ENCODE data around the gene FIG4.
"Not testable (repeated sequence)": the region's sequence is repeated elsewhere in the genome, so short reads cannot be mapped to it uniquely, and the experiment has no call there.

The FIG4 gene

DNA sequence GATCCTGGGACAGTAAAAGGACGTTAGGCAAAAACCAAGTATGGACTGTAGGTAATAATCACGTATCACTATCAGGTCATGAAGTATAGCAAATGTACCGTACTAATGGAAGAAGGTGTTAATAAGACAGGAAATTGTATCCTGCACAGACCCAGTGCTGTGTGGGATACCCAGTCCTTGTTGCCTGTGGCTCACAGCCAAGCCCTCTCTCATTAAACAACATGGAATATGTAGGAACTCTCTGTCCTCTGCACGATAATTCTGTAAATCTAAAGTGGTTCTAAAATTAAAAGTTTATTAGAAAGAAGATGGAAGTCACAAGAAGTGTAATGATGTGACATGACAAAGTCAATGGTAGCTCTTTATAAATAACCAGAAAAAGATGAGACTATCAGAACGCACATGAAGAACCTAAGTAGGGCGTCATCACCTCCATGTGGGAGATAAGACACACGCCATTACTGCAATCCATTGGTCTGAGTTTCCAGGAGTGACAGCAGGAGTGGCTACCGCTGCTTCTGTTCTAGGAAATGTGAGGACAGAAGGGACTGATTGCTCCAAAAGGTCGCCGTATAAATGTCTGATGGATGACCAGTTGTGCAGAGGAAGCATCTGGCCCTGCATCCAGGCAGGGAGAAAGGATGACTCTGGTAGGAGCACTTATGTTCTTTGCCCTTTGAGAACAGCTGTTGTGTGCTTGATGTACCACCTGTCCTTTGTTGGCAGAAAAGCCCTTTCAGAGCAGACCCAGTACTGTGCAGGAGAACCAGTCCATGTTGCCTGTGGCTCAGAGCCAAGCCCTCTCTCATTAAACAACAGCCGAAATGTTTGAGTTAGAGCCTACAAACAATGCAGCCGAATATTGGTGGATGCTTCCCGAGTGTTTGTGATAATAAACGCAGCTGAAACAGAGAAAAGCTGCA lies 125.6 kb downstream of the FIG4 start:
- WGBS, 2 experiments (ENCODE audit: insufficient coverage in 2 of 2) = 94 to 98% methylated on average over 12 to 13 of the region's 14 CpGs
- Histone ChIP-seq H3K9me3 (ENCODE audit: control insufficient read depth, low read length) (no peaks in the 10 kb centered on the region), H3K4me3 (ENCODE audit: extremely low read depth, insufficient read depth, low read length, poor library complexity, severe bottlenecking) (no peak overlapping the region), H3K36me3 (ENCODE audit: control insufficient read depth, insufficient read depth, low read length) (no peaks in the 10 kb centered on the region), H3K4me1 (ENCODE audit: control insufficient read depth, insufficient read depth, low read length, poor library complexity, severe bottlenecking) (no peaks in the 10 kb centered on the region), H3K27ac (ENCODE audit: low read depth, low read length, severe bottlenecking) (no peak overlapping the region)

DNA sequence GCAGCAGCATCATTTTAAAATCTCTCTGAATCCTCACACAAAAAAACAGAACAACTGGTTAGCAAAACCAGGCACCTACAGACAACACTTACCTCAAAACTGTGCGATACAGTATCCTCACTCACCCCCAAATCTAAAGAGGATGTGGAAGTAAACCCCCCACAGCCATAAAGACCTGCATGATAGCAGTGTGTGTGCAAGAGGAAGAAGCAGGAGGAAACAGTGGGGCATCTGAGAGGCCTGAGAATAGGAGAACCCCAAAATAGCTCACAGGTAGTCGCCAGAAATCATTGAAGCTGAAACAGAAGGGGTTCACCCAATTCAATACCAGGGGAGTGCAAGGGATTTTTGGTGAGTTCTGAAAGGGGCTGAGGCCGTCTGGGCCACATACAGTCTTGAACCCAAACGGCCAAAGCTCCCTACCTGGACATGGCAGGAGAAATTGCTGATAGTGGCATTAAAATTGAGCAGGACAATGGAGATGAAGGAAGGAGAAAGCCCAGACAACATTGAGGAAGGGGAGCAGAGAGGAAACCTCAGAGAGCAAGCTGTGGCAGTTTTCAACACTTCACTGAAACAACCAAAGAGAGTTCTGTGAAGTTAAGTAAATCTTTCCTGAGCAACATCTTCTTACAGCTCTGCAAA lies 129.7 kb downstream of the FIG4 start:
- 92 to 95% methylated on average over 3 of the region's 4 CpGs for WGBS, 2 experiments (ENCODE audit: insufficient coverage in 2 of 2)
- Histone ChIP-seq H3K36me3 (ENCODE audit: control insufficient read depth, insufficient read depth, low read length) (no peaks in the 10 kb centered on the region), H3K27ac (ENCODE audit: low read depth, low read length, severe bottlenecking) (no peak overlapping the region)

DNA sequence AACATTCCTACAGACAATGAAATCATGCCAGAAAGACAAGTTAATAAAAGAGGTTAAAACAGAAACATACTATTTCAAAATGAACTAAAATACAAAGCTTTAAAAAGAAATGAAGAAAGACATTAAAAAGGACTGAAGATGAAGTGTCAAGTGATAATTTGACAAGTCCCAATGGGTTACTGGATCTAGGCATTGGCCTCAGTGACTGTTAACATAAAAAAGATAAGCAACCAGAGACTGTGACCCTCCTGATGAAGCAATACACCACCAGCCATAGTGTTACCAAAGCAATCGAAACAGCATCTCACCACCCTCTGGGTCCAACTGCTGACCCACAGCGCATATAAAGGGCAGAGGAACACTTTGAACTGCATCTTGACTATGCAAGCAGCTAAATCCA lies 130.3 kb downstream of the FIG4 start:
- H3K4me1 ChIP-seq (ENCODE audit: control insufficient read depth, insufficient read depth, low read length, poor library complexity, severe bottlenecking) = peaks cover 7% of the 10 kb centered on the region
- H3K36me3 ChIP-seq (ENCODE audit: control insufficient read depth, insufficient read depth, low read length) = no peaks in the 10 kb centered on the region
- no peak overlapping the region for H3K27ac ChIP-seq (ENCODE audit: low read depth, low read length, severe bottlenecking)
- H3K4me3 ChIP-seq (ENCODE audit: extremely low read depth, insufficient read depth, low read length, poor library complexity, severe bottlenecking) = no peak overlapping the region
- WGBS, 2 experiments (ENCODE audit: insufficient coverage in 2 of 2) = 80 to 100% methylated on average over 2 of the region's 2 CpGs
- H3K9me3 ChIP-seq (ENCODE audit: control insufficient read depth, low read length) = no peaks in the 10 kb centered on the region

More for the DNA sequence above, 129.7 kb downstream of the FIG4 start:
- Histone ChIP-seq H3K4me1 (ENCODE audit: control insufficient read depth, insufficient read depth, low read length, poor library complexity, severe bottlenecking) (peaks cover 7% of the 10 kb centered on the region), H3K4me3 (ENCODE audit: extremely low read depth, insufficient read depth, low read length, poor library complexity, severe bottlenecking) (no peak overlapping the region), H3K9me3 (ENCODE audit: control insufficient read depth, low read length) (no peaks in the 10 kb centered on the region)

DNA sequence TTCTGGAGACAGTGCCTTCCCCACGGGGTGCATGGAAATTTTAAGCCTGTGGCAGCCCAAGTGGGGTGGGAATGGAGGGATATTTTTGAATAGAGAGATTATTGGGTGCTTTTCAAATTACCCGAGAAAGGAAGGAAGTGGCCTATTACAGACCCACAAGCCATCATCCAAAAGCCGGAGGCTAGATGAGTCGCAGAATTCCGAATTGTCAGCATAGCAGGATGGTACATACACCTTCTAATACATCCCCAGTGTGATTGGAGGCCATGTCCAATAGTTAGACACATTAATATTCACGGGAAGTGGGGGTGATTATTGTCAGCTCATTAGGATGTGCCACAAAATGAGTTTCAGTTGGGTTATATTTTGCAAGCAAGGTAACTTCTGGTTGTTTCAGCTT lies 133.0 kb downstream of the FIG4 start:
- Histone ChIP-seq H3K4me1 (ENCODE audit: control insufficient read depth, insufficient read depth, low read length, poor library complexity, severe bottlenecking) (peaks cover 7% of the 10 kb centered on the region), H3K27ac (ENCODE audit: low read depth, low read length, severe bottlenecking) (no peak overlapping the region), H3K9me3 (ENCODE audit: control insufficient read depth, low read length) (no peaks in the 10 kb centered on the region), H3K4me3 (ENCODE audit: extremely low read depth, insufficient read depth, low read length, poor library complexity, severe bottlenecking) (no peak overlapping the region), H3K36me3 (ENCODE audit: control insufficient read depth, insufficient read depth, low read length) (no peaks in the 10 kb centered on the region)
- 96 to 100% methylated on average over 1 to 5 of the region's 6 CpGs for WGBS, 2 experiments (ENCODE audit: insufficient coverage in 2 of 2)

DNA sequence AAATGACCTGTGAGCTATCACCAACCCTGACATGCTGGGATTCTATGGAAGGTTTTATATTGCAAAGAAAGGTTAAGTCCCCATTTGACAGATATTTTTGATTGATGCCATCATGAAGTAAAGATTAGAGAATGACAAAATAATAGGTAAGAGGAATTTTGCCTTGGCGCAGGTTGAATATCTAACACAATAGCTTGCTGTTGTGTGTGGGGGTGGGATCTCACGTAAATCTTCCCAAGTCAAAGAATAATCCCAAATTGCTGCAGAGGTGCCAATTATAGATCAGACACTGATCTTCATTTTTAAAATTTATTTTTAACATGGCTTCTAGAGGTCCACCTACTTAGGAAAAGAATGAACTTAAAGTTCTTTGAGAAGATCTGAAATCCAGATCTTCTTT lies 135.5 kb downstream of the FIG4 start:
- WGBS, 2 experiments (ENCODE audit: insufficient coverage in 2 of 2) = 100% methylated on average over 1 of the region's 2 CpGs; no CpG with 5 or more reads in 1 of the 2 experiments
- no peak overlapping the region for H3K4me3 ChIP-seq (ENCODE audit: extremely low read depth, insufficient read depth, low read length, poor library complexity, severe bottlenecking)
- no peak overlapping the region for H3K27ac ChIP-seq (ENCODE audit: low read depth, low read length, severe bottlenecking)
- peaks cover 7% of the 10 kb centered on the region for H3K4me1 ChIP-seq (ENCODE audit: control insufficient read depth, insufficient read depth, low read length, poor library complexity, severe bottlenecking)
- no peaks in the 10 kb centered on the region for H3K36me3 ChIP-seq (ENCODE audit: control insufficient read depth, insufficient read depth, low read length)
- H3K9me3 ChIP-seq (ENCODE audit: control insufficient read depth, low read length) = peaks cover 5% of the 10 kb centered on the region

DNA sequence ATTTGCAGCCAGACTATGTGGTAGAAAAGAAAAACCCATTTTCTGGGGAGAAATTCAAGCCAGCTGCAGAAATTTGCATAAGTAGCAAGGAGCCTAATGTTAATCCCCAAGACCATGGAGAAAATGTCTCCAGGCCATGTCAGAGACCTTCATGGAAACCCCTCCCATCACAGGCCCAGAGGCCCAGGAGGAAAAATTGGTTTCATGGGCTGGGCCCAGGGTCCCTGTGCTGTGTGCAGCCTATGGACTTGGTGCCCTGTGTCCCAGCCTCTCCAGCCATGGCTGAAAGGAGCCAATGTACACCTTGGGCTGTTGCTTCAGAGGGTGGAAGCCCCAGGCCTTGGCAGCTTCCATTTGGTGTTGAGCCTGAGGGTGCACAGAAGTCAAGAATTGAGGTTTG lies 140.3 kb downstream of the FIG4 start:
- H3K4me3 ChIP-seq (ENCODE audit: extremely low read depth, insufficient read depth, low read length, poor library complexity, severe bottlenecking); H3K4me1 ChIP-seq (ENCODE audit: control insufficient read depth, insufficient read depth, low read length, poor library complexity, severe bottlenecking); H3K36me3 ChIP-seq (ENCODE audit: control insufficient read depth, insufficient read depth, low read length); H3K27ac ChIP-seq (ENCODE audit: low read depth, low read length, severe bottlenecking); H3K9me3 ChIP-seq (ENCODE audit: control insufficient read depth, low read length): not testable (repeated sequence)

DNA sequence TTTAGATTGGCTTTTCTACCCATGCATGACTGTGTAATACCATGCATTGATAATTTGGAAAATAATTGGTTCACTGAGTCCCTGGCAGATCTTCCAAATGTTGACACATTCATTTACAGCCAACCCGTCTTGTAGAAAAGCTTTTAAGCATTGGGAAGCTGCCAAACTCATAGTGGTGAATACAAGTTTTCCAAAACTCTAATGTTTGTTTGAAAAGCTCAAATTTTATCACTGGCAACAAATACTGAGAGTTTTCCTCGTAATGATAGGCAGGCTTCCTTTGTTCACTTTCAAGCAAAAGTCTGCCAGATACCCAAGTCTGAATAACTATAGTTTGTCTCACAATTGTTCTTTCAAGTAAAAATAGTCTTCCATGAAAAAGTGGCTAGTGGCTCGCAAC lies 143.0 kb downstream of the FIG4 start:
- Histone ChIP-seq H3K9me3 (ENCODE audit: control insufficient read depth, low read length) (peaks cover 5% of the 10 kb centered on the region), H3K36me3 (ENCODE audit: control insufficient read depth, insufficient read depth, low read length) (no peaks in the 10 kb centered on the region), H3K27ac (ENCODE audit: low read depth, low read length, severe bottlenecking) (no peak overlapping the region), H3K4me3 (ENCODE audit: extremely low read depth, insufficient read depth, low read length, poor library complexity, severe bottlenecking) (no peak overlapping the region), H3K4me1 (ENCODE audit: control insufficient read depth, insufficient read depth, low read length, poor library complexity, severe bottlenecking) (no peaks in the 10 kb centered on the region)
- 64% methylated on average over 2 of the region's 3 CpGs; no CpG with 5 or more reads in 1 of the 2 experiments for WGBS, 2 experiments (ENCODE audit: insufficient coverage in 2 of 2)

DNA sequence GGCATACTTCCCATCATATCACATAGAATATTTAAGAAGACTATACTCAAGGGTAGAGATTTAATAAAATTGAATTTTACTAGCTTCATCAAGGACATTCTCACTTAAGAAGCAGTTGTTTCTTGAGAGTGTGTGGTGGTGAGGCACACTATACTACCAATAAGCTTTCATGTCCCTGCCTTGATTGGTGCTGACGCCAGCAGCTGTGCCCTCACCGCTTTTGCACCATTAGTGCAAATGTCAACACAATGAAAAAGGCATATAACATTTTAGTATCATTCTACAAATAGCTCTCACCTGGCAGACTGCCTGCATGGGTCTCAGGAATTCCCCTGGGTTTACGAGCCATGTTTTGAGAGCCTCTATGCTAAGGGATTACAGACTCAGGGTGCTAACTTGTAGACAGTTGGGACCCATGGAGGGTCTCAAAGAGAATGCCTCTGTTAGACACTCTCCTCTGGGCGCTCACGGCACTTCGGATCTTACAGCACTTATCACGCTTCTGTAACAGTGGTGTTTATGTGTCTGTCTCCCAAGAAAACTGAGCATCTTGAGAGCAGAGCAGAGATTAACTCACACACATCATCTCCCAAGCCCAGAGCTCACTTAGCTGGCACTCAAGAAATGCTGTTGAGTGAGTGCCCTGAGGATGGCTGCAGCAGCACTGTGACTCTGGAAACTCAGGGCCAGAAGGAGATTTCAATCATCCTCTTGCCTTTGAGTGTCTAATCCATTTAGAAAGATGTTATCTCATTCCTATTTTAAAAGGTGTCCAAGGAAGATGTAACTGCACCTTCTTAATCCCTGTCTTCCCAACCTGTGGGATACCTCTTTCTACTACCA lies 143.7 kb downstream of the FIG4 start:
- Histone ChIP-seq H3K36me3 (ENCODE audit: control insufficient read depth, insufficient read depth, low read length) (no peaks in the 10 kb centered on the region), H3K4me1 (ENCODE audit: control insufficient read depth, insufficient read depth, low read length, poor library complexity, severe bottlenecking) (no peaks in the 10 kb centered on the region), H3K27ac (ENCODE audit: low read depth, low read length, severe bottlenecking) (no peak overlapping the region), H3K4me3 (ENCODE audit: extremely low read depth, insufficient read depth, low read length, poor library complexity, severe bottlenecking) (no peak overlapping the region), H3K9me3 (ENCODE audit: control insufficient read depth, low read length) (peaks cover 5% of the 10 kb centered on the region)
- WGBS, 2 experiments (ENCODE audit: insufficient coverage in 2 of 2) = 78 to 93% methylated on average over 2 to 7 of the region's 7 CpGs

DNA sequence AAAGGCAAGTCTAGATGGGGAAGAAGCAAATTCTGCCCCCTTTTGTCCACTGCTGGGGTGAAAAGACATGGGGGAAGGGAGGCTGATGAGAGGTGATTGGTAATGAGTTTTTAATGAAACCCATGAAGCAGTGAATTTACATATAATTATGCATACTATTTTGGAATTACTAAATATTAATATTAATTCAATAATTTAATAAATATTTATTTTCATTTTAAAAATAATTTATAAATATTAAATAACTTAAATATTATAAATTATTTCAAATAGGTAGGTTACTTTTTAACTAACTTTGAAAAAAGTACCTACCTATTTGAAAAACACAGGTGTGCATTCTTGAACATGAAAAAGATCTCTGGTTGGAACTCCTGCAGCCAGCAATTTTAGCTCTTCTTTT lies 148.9 kb downstream of the FIG4 start:
- H3K9me3 ChIP-seq (ENCODE audit: control insufficient read depth, low read length) = no peaks in the 10 kb centered on the region
- H3K27ac ChIP-seq (ENCODE audit: low read depth, low read length, severe bottlenecking) = no peak overlapping the region
- H3K4me3 ChIP-seq (ENCODE audit: extremely low read depth, insufficient read depth, low read length, poor library complexity, severe bottlenecking) = no peak overlapping the region
- H3K4me1 ChIP-seq (ENCODE audit: control insufficient read depth, insufficient read depth, low read length, poor library complexity, severe bottlenecking) = no peaks in the 10 kb centered on the region
- H3K36me3 ChIP-seq (ENCODE audit: control insufficient read depth, insufficient read depth, low read length) = no peaks in the 10 kb centered on the region

DNA sequence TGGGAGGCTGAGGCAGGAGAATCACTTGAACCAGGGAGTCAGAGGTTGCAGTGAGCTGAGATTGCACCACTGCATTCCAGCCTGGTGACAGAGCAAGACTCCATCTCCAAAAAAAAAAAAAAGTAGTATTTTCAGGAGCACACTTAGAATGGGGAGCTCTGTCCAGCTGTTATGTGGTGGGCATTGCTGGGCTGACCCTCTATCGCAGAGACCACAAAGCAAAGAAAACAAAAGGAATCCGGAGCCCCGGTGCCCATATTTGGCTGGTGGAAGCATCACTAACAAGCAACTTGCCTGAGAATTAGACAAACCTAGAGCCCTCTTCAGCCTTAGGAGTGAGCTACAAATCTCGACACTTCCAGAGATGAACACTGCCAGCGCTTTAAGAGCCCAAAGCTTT lies 149.7 kb downstream of the FIG4 start:
- H3K4me3 ChIP-seq (ENCODE audit: extremely low read depth, insufficient read depth, low read length, poor library complexity, severe bottlenecking) = no peak overlapping the region
- H3K4me1 ChIP-seq (ENCODE audit: control insufficient read depth, insufficient read depth, low read length, poor library complexity, severe bottlenecking) = no peaks in the 10 kb centered on the region
- H3K27ac ChIP-seq (ENCODE audit: low read depth, low read length, severe bottlenecking) = no peak overlapping the region
- H3K36me3 ChIP-seq (ENCODE audit: control insufficient read depth, insufficient read depth, low read length) = no peaks in the 10 kb centered on the region
- no peaks in the 10 kb centered on the region for H3K9me3 ChIP-seq (ENCODE audit: control insufficient read depth, low read length)
- 93 to 97% methylated on average over 5 of the region's 5 CpGs for WGBS, 2 experiments (ENCODE audit: insufficient coverage in 2 of 2)

Measured in mesodermal cell (in vitro differentiated cells).